ENCODE results near the gene GAN. TPM values are rescaled to one million over a fixed set of nuclear protein-coding genes. Genes with fewer than 3 reads are reported as not detected.

Gene GAN
- total RNA-seq, 2 experiments from 2014 or later, result 4.5 to 4.7 TPM

- POLR2A ChIA-PET, result no interaction called here
Observed at GRCh38 chr16:81394966-81395655, 80.3 kb downstream of the GAN start.

GRCh38 chr16:81397058-81397878, 82.5 kb downstream of the GAN start:
- no peaks in the 10 kb centered on the region for H3K27me3 ChIP-seq (ENCODE audit: control insufficient read depth in 1 of 2, insufficient read depth in 2 of 2, low read length in 2 of 2)
- Mint-ChIP-seq H3K9me3 (no peaks in the 10 kb centered on the region), H3K27me3 (no peaks in the 10 kb centered on the region), H3K36me3 (ENCODE audit: low read depth) (no peaks in the 10 kb centered on the region), H3K27ac (no peak overlapping the region), H3K4me3 (no peak overlapping the region), H3K4me1 (ENCODE audit: low read depth) (no peaks in the 10 kb centered on the region)
- H3K27ac ChIP-seq (ENCODE audit: low read depth in 1 of 2, low read length in 2 of 2), result no peak overlapping the region
- no peak for TF ChIP-seq CTCF (IDR thresholded peaks at IDR 0.05)
- H3K4me3 ChIP-seq (ENCODE audit: low read length), result no peak overlapping the region
- no peak for ATAC-seq (ENCODE audit: poor library complexity)
- intact Hi-C loops (cut with DNase I, micrococcal nuclease), result no loop called here
- H3K4me1 ChIP-seq (ENCODE audit: insufficient read depth, low read length), result no peaks in the 10 kb centered on the region
- ChIA-PET POLR2A (no interaction called here), CTCF (no interaction called here)
- H3K9me3 ChIP-seq (ENCODE audit: control insufficient read depth in 1 of 2, insufficient read depth in 1 of 2, low read length in 2 of 2), result peaks cover 0 to 6% of the 10 kb centered on the region in 2 experiments
- DNase-seq, result no peak
- H3K36me3 ChIP-seq (ENCODE audit: insufficient read depth, low read length), result no peaks in the 10 kb centered on the region

More at GRCh38 chr16:81394966-81395655, 80.3 kb downstream of the GAN start:
- no peak for DNase-seq
- H3K36me3 Mint-ChIP-seq (ENCODE audit: low read depth), result peaks cover 8% of the 10 kb centered on the region
- H3K27ac ChIP-seq (ENCODE audit: low read depth in 1 of 2, low read length in 2 of 2), result no peak overlapping the region
- no peak for TF ChIP-seq CTCF (IDR thresholded peaks at IDR 0.05)
- no peak overlapping the region for H3K27ac Mint-ChIP-seq
- no peaks in the 10 kb centered on the region for H3K4me1 Mint-ChIP-seq (ENCODE audit: low read depth)
- intact Hi-C loops (cut with DNase I, micrococcal nuclease), result no loop called here
- no peaks in the 10 kb centered on the region for H3K9me3 Mint-ChIP-seq
- no peaks in the 10 kb centered on the region for H3K36me3 ChIP-seq (ENCODE audit: insufficient read depth, low read length)
- H3K27me3 Mint-ChIP-seq, result no peaks in the 10 kb centered on the region
- no peak overlapping the region for H3K4me3 ChIP-seq (ENCODE audit: low read length)
- ATAC-seq (ENCODE audit: poor library complexity), result no peak
- peaks cover 0 to 3% of the 10 kb centered on the region in 2 experiments for H3K9me3 ChIP-seq (ENCODE audit: control insufficient read depth in 1 of 2, insufficient read depth in 1 of 2, low read length in 2 of 2)
- H3K27me3 ChIP-seq (ENCODE audit: control insufficient read depth in 1 of 2, insufficient read depth in 2 of 2, low read length in 2 of 2), result no peaks in the 10 kb centered on the region
- no peaks in the 10 kb centered on the region for H3K4me1 ChIP-seq (ENCODE audit: insufficient read depth, low read length)
- CTCF ChIA-PET, result no interaction called here
- H3K4me3 Mint-ChIP-seq, result no peak overlapping the region

GRCh38 chr16:81397879-81398520, 83.2 kb downstream of the GAN start:
- H3K4me3 Mint-ChIP-seq, result no peak overlapping the region
- ChIA-PET POLR2A (no interaction called here), CTCF (interaction anchor here (0.6 kb wide), 1 partner anchor 202 kb away, joined by 3 read pairs; no protein-coding TSS in a partner anchor)

More at GRCh38 chr16:81397879-81398520, 83.2 kb downstream of the GAN start:
- no peaks in the 10 kb centered on the region for H3K27me3 Mint-ChIP-seq
- DNase-seq, result no peak
- no peaks in the 10 kb centered on the region for H3K36me3 Mint-ChIP-seq (ENCODE audit: low read depth)
- peaks cover 0 to 6% of the 10 kb centered on the region in 2 experiments for H3K9me3 ChIP-seq (ENCODE audit: control insufficient read depth in 1 of 2, insufficient read depth in 1 of 2, low read length in 2 of 2)
- H3K27me3 ChIP-seq (ENCODE audit: control insufficient read depth in 1 of 2, insufficient read depth in 2 of 2, low read length in 2 of 2), result no peaks in the 10 kb centered on the region
- no peaks in the 10 kb centered on the region for H3K4me1 ChIP-seq (ENCODE audit: insufficient read depth, low read length)
- ATAC-seq (ENCODE audit: poor library complexity), result no peak
- no peak for TF ChIP-seq CTCF (IDR thresholded peaks at IDR 0.05)
- no peaks in the 10 kb centered on the region for H3K36me3 ChIP-seq (ENCODE audit: insufficient read depth, low read length)
- H3K4me3 ChIP-seq (ENCODE audit: low read length), result no peak overlapping the region
- no peak overlapping the region for H3K27ac ChIP-seq (ENCODE audit: low read depth in 1 of 2, low read length in 2 of 2)
- H3K4me1 Mint-ChIP-seq (ENCODE audit: low read depth), result no peaks in the 10 kb centered on the region
- H3K27ac Mint-ChIP-seq, result no peak overlapping the region
- no peaks in the 10 kb centered on the region for H3K9me3 Mint-ChIP-seq
- intact Hi-C loops (cut with DNase I, micrococcal nuclease), result no loop called here
